Measurements from ENCODE around the gene FDXR.

- TF ChIP-seq GATA2 (IDR thresholded peaks at IDR 0.05; ENCODE audit: low read depth, low read length) (no peak), GATA3 (IDR thresholded peaks at IDR 0.05; ENCODE audit: low read depth, low read length) (no peak)
Observed at GRCh38 chr17:74901353-74902135, 28.8 kb upstream of the FDXR start.

All from SH-SY5Y (cell line).